HCT116 (cell line): Measurements from ENCODE around the gene PRRC2A. TPM values are rescaled to one million over a fixed set of nuclear protein-coding genes. Genes with fewer than 3 reads are reported as not detected.

Experiments used
- ATAC-seq: fragments of 200-7000 bp; cut with Tn5 transposase; 2 replicates; pipeline ENCODE4 v1.9.1; 2020; ENCODE audit warnings: mild to moderate bottlenecking, moderate library complexity
- BruUV-seq: library from RNA; stranded (reverse); fragments of 400-500 nt; replicated peaks from 2 replicates; lab custom pipeline; 2021; lab: Mats Ljungman, UMichigan
- CTCF ChIA-PET: fragments of 300-600 bp; sonication (Branson Sonifier 250); formaldehyde crosslinking; loops from one replicate; lab custom pipeline; 2021; ENCODE audit warnings: antibody characterized with exemption; lab: Charles Lee
- POLR2A ChIA-PET: fragments of 300-600, 350-600 bp; sonication (Branson Sonifier 250); formaldehyde crosslinking; loops from one replicate; lab custom pipeline; 2021; ENCODE audit warnings: antibody characterized with exemption; lab: Charles Lee
- RAD21 ChIA-PET, 2 experiments: fragments of 300-600 bp; sonication (Branson Sonifier 250); formaldehyde crosslinking; loops; one replicate each; lab custom pipeline; 2023; ENCODE audit warnings: low total read pairs in 2 of 2; ENCODE audit not compliant: uncharacterized antibody in 2 of 2, unreplicated experiment in 2 of 2, low non-redundant PET in 1 of 2; lab: Charles Lee
- DNase-seq: peaks from one replicate; pipeline ENCODE4 v3.0.0-alpha.2; 2010; ENCODE audit warnings: low read depth, low spot score
- H2AFZ ChIP-seq: fragments of 200-600 bp; shearing (Covaris generic), sonication (generic); 2 replicates; pipeline ENCODE4 v1.6.1; 2017; ENCODE audit warnings: low read depth, mixed run types, mixed read lengths, antibody characterized with exemption, low read length; ENCODE audit not compliant: poor library complexity, severe bottlenecking
- H3K27ac ChIP-seq: 2 replicates; pipeline ENCODE4 v1.5.1; 2012; ENCODE audit warnings: low read depth, low read length
- H3K27me3 ChIP-seq: fragments of 200-600 bp; sonication (generic); 2 replicates; pipeline ENCODE4 v1.6.1; 2016; ENCODE audit warnings: mixed run types, low read length, mixed read lengths; ENCODE audit not compliant: insufficient read depth
- H3K36me3 ChIP-seq, 2 experiments: fragments of 200-500 bp in 1 of 2; fragments of 200-600 bp in 1 of 2; sonication (Bioruptor generic) in 1 of 2; sonication (generic) in 1 of 2; 2 replicates each; pipeline versions ENCODE4 v1.5.1 to v1.6.1; 2014 to 2016; ENCODE audit warnings: low read length in 2 of 2, inconsistent platforms in 1 of 2, mixed read lengths in 1 of 2, mixed run types in 1 of 2; ENCODE audit not compliant: insufficient read depth in 2 of 2, control insufficient read depth in 1 of 2
- H3K4me1 ChIP-seq, 2 experiments: fragments of 200-600 bp in 1 of 2; sonication (generic) in 1 of 2; 2 replicates each; pipeline versions ENCODE4 v1.5.1 to v1.6.1; 2012 to 2017; ENCODE audit warnings: low read length in 2 of 2, inconsistent platforms in 1 of 2, mild to moderate bottlenecking in 1 of 2, mixed read lengths in 1 of 2, mixed run types in 1 of 2, moderate library complexity in 1 of 2; ENCODE audit not compliant: insufficient read depth in 2 of 2, control insufficient read depth in 1 of 2
- H3K4me2 ChIP-seq: fragments of 200-600 bp; sonication (generic); 2 replicates; pipeline ENCODE4 v1.6.1; 2017; ENCODE audit warnings: mixed run types, low read length, mixed read lengths
- H3K4me3 ChIP-seq, 2 experiments: fragments of 200-600 bp in 1 of 2; sonication (generic) in 1 of 2; replicated peaks in 1 of 2; 2 replicates each; pipeline ENCODE4 v1.5.1; 2011 to 2016; ENCODE audit warnings: low read length in 2 of 2, control low read depth in 1 of 2, low read depth in 1 of 2, mild to moderate bottlenecking in 1 of 2, mixed read lengths in 1 of 2, mixed run types in 1 of 2
- H3K79me2 ChIP-seq: fragments of 200-600 bp; sonication (generic); 2 replicates; pipeline ENCODE4 v1.6.1; 2017; ENCODE audit warnings: mild to moderate bottlenecking, mixed run types, low read length, moderate library complexity, mixed read lengths; ENCODE audit not compliant: insufficient read depth
- H3K9ac ChIP-seq: fragments of 200-600 bp; sonication (generic); 2 replicates; pipeline ENCODE4 v1.6.1; 2016; ENCODE audit warnings: low read length, mixed read lengths
- H3K9me2 ChIP-seq: fragments of 200-600 bp; sonication (generic), shearing (Covaris generic); 2 replicates; pipeline ENCODE4 v1.6.1; 2017; ENCODE audit warnings: mixed run types, mild to moderate bottlenecking, moderate library complexity; ENCODE audit not compliant: insufficient read depth
- H3K9me3 ChIP-seq, 2 experiments: fragments of 200-500 bp in 1 of 2; fragments of 200-600 bp in 1 of 2; sonication (Bioruptor generic) in 1 of 2; sonication (generic) in 1 of 2; 2 replicates each; pipeline ENCODE4 v1.6.1; 2014 to 2017; ENCODE audit warnings: low read length in 2 of 2, mixed read lengths in 2 of 2, inconsistent platforms in 1 of 2, low read depth in 1 of 2, mild to moderate bottlenecking in 1 of 2, mixed run types in 1 of 2, moderate library complexity in 1 of 2; ENCODE audit not compliant: control insufficient read depth in 1 of 2, insufficient read depth in 1 of 2
- H4K20me1 ChIP-seq: fragments of 200-600 bp; sonication (generic), shearing (Covaris generic); 2 replicates; pipeline ENCODE4 v1.6.1; 2017; ENCODE audit warnings: mixed run types, mild to moderate bottlenecking, moderate library complexity; ENCODE audit not compliant: insufficient read depth
- EZH2 ChIP-seq: fragments of 200-600 bp; sonication (generic); IDR thresholded peaks from 2 replicates; pipeline ENCODE4 v1.6.1; 2017; ENCODE audit warnings: antibody characterized with exemption, mixed run types
- EZH2phosphoT487 ChIP-seq: fragments of 200-600 bp; IDR thresholded peaks from 2 replicates; pipeline ENCODE4 v1.6.1; 2018; ENCODE audit warnings: antibody characterized with exemption, borderline replicate concordance
- JUND ChIP-seq: IDR thresholded peaks from 2 replicates; pipeline ENCODE4 v1.6.1; 2012
- RAD21 ChIP-seq: IDR thresholded peaks from 2 replicates; pipeline ENCODE4 v1.6.1; 2012; ENCODE audit warnings: low read depth, mild to moderate bottlenecking
- TCF7L2 ChIP-seq: IDR thresholded peaks from 2 replicates; pipeline ENCODE4 v1.7.0; 2011; ENCODE audit warnings: borderline replicate concordance, inconsistent platforms; ENCODE audit not compliant: insufficient read depth, insufficient read length; ENCODE audit errors: extremely low read depth
- intact Hi-C: fragments of 100-400 bp; cut with micrococcal nuclease; formaldehyde crosslinking; loops from 2 replicates; pipeline ENCODE4 v1.10.0; 2022
- microRNA-seq: library from miRNA; unstranded; fragments of <30 nt; microRNA quantifications from one replicate; pipeline ENCODE4, GENCODE V29; 2016; ENCODE audit warnings: borderline number of aligned reads
- total RNA-seq: library from RNA; stranded (reverse); gene quantifications from one replicate; pipeline ENCODE4 v1.2.1, GENCODE V29; 2021; ENCODE audit not compliant: unreplicated experiment

The PRRC2A gene
- total RNA-seq, 1 experiment from 2014 or later = 250 TPM

GRCh38 chr6:31686483-31686882 lies 66.0 kb downstream of the PRRC2A start (continued):
- TF ChIP-seq EZH2phosphoT487 (no peak), EZH2 (no peak), JUND (no peak)
- TF ChIP-seq, all 23 proteins: peak for 0

- Histone ChIP-seq H3K9me2 (no peaks in the 10 kb centered on the region), H2AFZ (no peak overlapping the region), H3K36me3 (peaks cover 7 to 25% of the 10 kb centered on the region in 2 experiments; a peak in 2 of 4 replicates), H3K27ac (no peak overlapping the region)
- TF ChIP-seq TCF7L2 (no peak), EZH2phosphoT487 (no peak), RAD21 (no peak)
- TF ChIP-seq, all 23 proteins: peak for 0
- no peak overlapping the region for H3K4me3 ChIP-seq
- POLR2A ChIA-PET = no interaction called here
- H3K9ac ChIP-seq = no peak overlapping the region
- H3K79me2 ChIP-seq = no peaks in the 10 kb centered on the region
- no peaks in the 10 kb centered on the region for H3K9me3 ChIP-seq
- H4K20me1 ChIP-seq = no peaks in the 10 kb centered on the region
- no peak for ATAC-seq
- H3K27me3 ChIP-seq = no peaks in the 10 kb centered on the region
- RAD21 ChIA-PET = no interaction called here
- H3K4me1 ChIP-seq = peaks cover 11 to 16% of the 10 kb centered on the region in 2 experiments
- no peak overlapping the region for H3K4me2 ChIP-seq
- intact Hi-C loops = no loop called here
- CTCF ChIA-PET = no interaction called here
- DNase-seq = no peak
- BruUV-seq = no TSS peak
Measured at GRCh38 chr6:31687321-31687720, 66.8 kb downstream of the PRRC2A start.

Small RNA genes within 50 kb of the gene (microRNA-seq; reads per million reads assigned to microRNA genes)
- not detected for gene MIR6832

Other genes starting within 250 kb of the PRRC2A start
- 24.1 TPM for gene MICA, start 217.1 kb upstream of the PRRC2A start, total RNA-seq
- gene MICB, start 122.6 kb upstream of the PRRC2A start, total RNA-seq = 21.7 TPM
- gene MCCD1, start 91.8 kb upstream of the PRRC2A start, total RNA-seq = not detected
- 545 TPM for gene DDX39B, start 78.7 kb upstream of the PRRC2A start, total RNA-seq
- 1.8 TPM for gene ATP6V1G2, start 74.1 kb upstream of the PRRC2A start, total RNA-seq
- gene NFKBIL1, start 73.1 kb upstream of the PRRC2A start, total RNA-seq = 26.6 TPM
- 1.1 TPM for gene LTA, start 48.4 kb upstream of the PRRC2A start, total RNA-seq
- gene TNF, start 45.1 kb upstream of the PRRC2A start, total RNA-seq = 0.59 TPM
- gene LTB, start 38.3 kb upstream of the PRRC2A start, total RNA-seq = 0.64 TPM
- gene LST1, start 34.4 kb upstream of the PRRC2A start, total RNA-seq = 0.69 TPM
- gene NCR3, start 27.7 kb upstream of the PRRC2A start, total RNA-seq = not detected
- gene AIF1, start 5.5 kb upstream of the PRRC2A start, total RNA-seq = not detected
- gene BAG6, start 31.9 kb downstream of the PRRC2A start, total RNA-seq = 368 TPM
- gene APOM, start 35.2 kb downstream of the PRRC2A start, total RNA-seq = 2.2 TPM
- 13.4 TPM for gene C6orf47, start 40.1 kb downstream of the PRRC2A start, total RNA-seq
- gene GPANK1, start 44.3 kb downstream of the PRRC2A start, total RNA-seq = 14.8 TPM
- gene CSNK2B, start 45.4 kb downstream of the PRRC2A start, total RNA-seq = 210 TPM
- 15.4 TPM for gene LY6G5B, start 49.3 kb downstream of the PRRC2A start, total RNA-seq
- 1.7 TPM for gene LY6G5C, start 60.4 kb downstream of the PRRC2A start, total RNA-seq
- 32.4 TPM for gene ABHD16A, start 82.6 kb downstream of the PRRC2A start, total RNA-seq
- gene LY6G6F, start 86.2 kb downstream of the PRRC2A start, total RNA-seq = not detected
- gene LY6G6D, start 94.6 kb downstream of the PRRC2A start, total RNA-seq = not detected
- 0.54 TPM for gene LY6G6C, start 101.0 kb downstream of the PRRC2A start, total RNA-seq
- gene MPIG6B, start 102.7 kb downstream of the PRRC2A start, total RNA-seq = 0.42 TPM
- gene DDAH2, start 108.6 kb downstream of the PRRC2A start, total RNA-seq = 43.4 TPM
- gene CLIC1, start 115.8 kb downstream of the PRRC2A start, total RNA-seq = 432 TPM
- gene MSH5, start 119.3 kb downstream of the PRRC2A start, total RNA-seq = 90.4 TPM
- 18.2 TPM for gene SAPCD1, start 141.9 kb downstream of the PRRC2A start, total RNA-seq
- 14.6 TPM for gene VWA7, start 156.6 kb downstream of the PRRC2A start, total RNA-seq
- gene VARS1, start 175.0 kb downstream of the PRRC2A start, total RNA-seq = 254 TPM
- 89.7 TPM for gene LSM2, start 186.3 kb downstream of the PRRC2A start, total RNA-seq
- gene HSPA1L, start 194.6 kb downstream of the PRRC2A start, total RNA-seq = 0.12 TPM
- gene HSPA1A, start 194.8 kb downstream of the PRRC2A start, total RNA-seq = 5.0 TPM
- gene HSPA1B, start 207.0 kb downstream of the PRRC2A start, total RNA-seq = 214 TPM
- gene NEU1, start 242.1 kb downstream of the PRRC2A start, total RNA-seq = 15.1 TPM